Stomach (tissue), 9 donors: Measurements from ENCODE around the gene ADCY7. TPM values are rescaled to one million over a fixed set of nuclear protein-coding genes. Genes with fewer than 3 reads are reported as not detected.

Experiments
- DNase-seq, 2 donors: peaks; one replicate each; pipeline versions ENCODE4 v3.0.0 to v3.0.0-alpha.2; 2013 to 2019
- H3K27ac ChIP-seq, 5 donors: fragments of 200-600 bp in 4 of 5; sonication (generic) in 4 of 5; one replicate each; pipeline ENCODE4 v1.5.1; 2013 to 2019; ENCODE audit warnings: mild to moderate bottlenecking in 1 of 5, moderate library complexity in 1 of 5
- H3K27me3 ChIP-seq, 3 donors: fragments of 200-600 bp; sonication (generic); one replicate each; pipeline ENCODE4 v1.5.1; 2017 to 2019; ENCODE audit warnings: mixed run types in 1 of 3
- H3K36me3 ChIP-seq, 4 donors: fragments of 200-600 bp; sonication (generic); 1 replicate in 3 of 4; 2 replicates in 1 of 4; pipeline ENCODE4 v1.5.1; 2016 to 2019
- H3K4me1 ChIP-seq, 4 donors: fragments of 200-600 bp; sonication (generic); one replicate each; pipeline ENCODE4 v1.5.1; 2016 to 2019
- H3K4me3 ChIP-seq, 4 donors: fragments of 200-600 bp; sonication (generic) in 3 of 4; one replicate each; pipeline ENCODE4 v1.5.1; 2016 to 2019; ENCODE audit warnings: mild to moderate bottlenecking in 1 of 4
- H3K9me3 ChIP-seq, 4 donors: fragments of 200-600 bp; sonication (generic); one replicate each; pipeline ENCODE4 v1.5.1; 2016 to 2019
- EP300 ChIP-seq: sonication (generic); formaldehyde crosslinking; IDR thresholded peaks from one replicate; pipeline ENCODE4 v1.6.1; 2017; ENCODE audit warnings: antibody characterized with exemption
- POLR2A ChIP-seq, 4 donors: fragments of 450-650 bp; IDR thresholded peaks; one replicate each; pipeline ENCODE4 v1.6.1; 2016; ENCODE audit warnings: antibody characterized with exemption in 4 of 4, control low read depth in 2 of 4, mild to moderate bottlenecking in 1 of 4, moderate library complexity in 1 of 4
- POLR2AphosphoS5 ChIP-seq, 3 donors: sonication (generic); formaldehyde crosslinking; IDR thresholded peaks; one replicate each; pipeline ENCODE4 v1.6.1; 2016; ENCODE audit warnings: antibody characterized with exemption in 3 of 3
- WGBS, 5 donors: extraction: QIAGEN DNeasy Blood & Tissue Kit in 3 of 5; methylation state at CpG; one replicate each; pipeline versions ENCODE4 v1.1.5 to v1.1.7; 2013 to 2018; 5-methylcytosine and 5-hydroxymethylcytosine counted together
- intact Hi-C: fragments of 100-400 bp; cut with DNase I; formaldehyde crosslinking; loops from one replicate; pipeline ENCODE4 v1.15.1; 2023; ENCODE audit warnings: low total_unique reads
- polyA plus RNA-seq, 3 donors: library from polyadenylated mRNA; stranded (reverse); fragments of 200-250 nt; gene quantifications; one replicate each; pipeline ENCODE4 v1.2.3, GENCODE V29; 2013
- total RNA-seq, 5 donors: library from RNA; depleted of rRNA; stranded (reverse); fragments of >200 nt; gene quantifications; one replicate each; pipeline versions ENCODE4 v1.1.0 to v1.2.3, GENCODE V29; 2014 to 2016
- TF ChIP-seq, protein P1 (sequence below), 7 experiments: fragments of 450-650 bp in 4 of 7; fragments of 200-600 bp in 3 of 7; sonication (generic) in 3 of 7; IDR thresholded peaks; one replicate each; pipeline ENCODE4 v1.5.1; 2016 to 2019; ENCODE audit warnings: antibody characterized with exemption in 7 of 7, control low read depth in 2 of 7, mild to moderate bottlenecking in 1 of 7
- donor health status: healthy with polysubstance abuse.
- donor health status: Bipolar disorder and iron deficiency.
- donor health status: healthy.

Gene ADCY7
- total and polyA plus RNA-seq, 8 donors = 0.76 to 216 (median 16.5) TPM

DNA sequence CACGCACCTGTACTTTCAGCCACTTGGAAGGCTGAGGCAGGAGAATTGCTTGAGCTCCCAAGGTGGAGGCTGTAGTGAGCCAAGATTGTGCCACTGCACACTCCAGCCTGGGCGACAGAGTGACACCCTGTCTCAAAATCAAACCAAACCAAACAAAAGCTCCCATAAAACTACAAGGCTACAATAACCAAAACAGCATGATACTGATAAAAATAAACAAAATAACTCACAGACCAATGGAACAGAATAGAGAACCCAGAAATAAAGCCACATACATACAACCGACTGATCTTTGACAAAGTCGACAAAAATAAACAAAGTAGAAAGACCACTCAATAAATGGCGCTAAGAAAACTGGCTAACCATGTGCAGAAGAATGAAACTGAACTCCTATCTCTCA lies 65.2 kb downstream of the ADCY7 start:
- intact Hi-C loops = no loop called here
- no peak for DNase-seq
- H3K9me3 ChIP-seq = no peaks in the 10 kb centered on the region
- H3K4me1 ChIP-seq = peaks cover 0 to 39% (median 16%) of the 10 kb centered on the region in 4 donors
- no peaks in the 10 kb centered on the region for H3K27me3 ChIP-seq
- peaks cover 0 to 66% (median 47%) of the 10 kb centered on the region in 4 donors for H3K36me3 ChIP-seq
- TF ChIP-seq POLR2AphosphoS5 (IDR thresholded peaks at IDR 0.05) (no peak), EP300 (no peak)
- TF ChIP-seq, protein P1, sequence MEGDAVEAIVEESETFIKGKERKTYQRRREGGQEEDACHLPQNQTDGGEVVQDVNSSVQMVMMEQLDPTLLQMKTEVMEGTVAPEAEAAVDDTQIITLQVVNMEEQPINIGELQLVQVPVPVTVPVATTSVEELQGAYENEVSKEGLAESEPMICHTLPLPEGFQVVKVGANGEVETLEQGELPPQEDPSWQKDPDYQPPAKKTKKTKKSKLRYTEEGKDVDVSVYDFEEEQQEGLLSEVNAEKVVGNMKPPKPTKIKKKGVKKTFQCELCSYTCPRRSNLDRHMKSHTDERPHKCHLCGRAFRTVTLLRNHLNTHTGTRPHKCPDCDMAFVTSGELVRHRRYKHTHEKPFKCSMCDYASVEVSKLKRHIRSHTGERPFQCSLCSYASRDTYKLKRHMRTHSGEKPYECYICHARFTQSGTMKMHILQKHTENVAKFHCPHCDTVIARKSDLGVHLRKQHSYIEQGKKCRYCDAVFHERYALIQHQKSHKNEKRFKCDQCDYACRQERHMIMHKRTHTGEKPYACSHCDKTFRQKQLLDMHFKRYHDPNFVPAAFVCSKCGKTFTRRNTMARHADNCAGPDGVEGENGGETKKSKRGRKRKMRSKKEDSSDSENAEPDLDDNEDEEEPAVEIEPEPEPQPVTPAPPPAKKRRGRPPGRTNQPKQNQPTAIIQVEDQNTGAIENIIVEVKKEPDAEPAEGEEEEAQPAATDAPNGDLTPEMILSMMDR (IDR thresholded peaks at IDR 0.05) = no peak
- WGBS, 5 donors = 76 to 91% (median 89%) methylated on average over 5 of the region's 5 CpGs
- H3K27ac ChIP-seq = peak overlapping the region in 1 of 5 donors; percentile 56
- no peak overlapping the region for H3K4me3 ChIP-seq

DNA sequence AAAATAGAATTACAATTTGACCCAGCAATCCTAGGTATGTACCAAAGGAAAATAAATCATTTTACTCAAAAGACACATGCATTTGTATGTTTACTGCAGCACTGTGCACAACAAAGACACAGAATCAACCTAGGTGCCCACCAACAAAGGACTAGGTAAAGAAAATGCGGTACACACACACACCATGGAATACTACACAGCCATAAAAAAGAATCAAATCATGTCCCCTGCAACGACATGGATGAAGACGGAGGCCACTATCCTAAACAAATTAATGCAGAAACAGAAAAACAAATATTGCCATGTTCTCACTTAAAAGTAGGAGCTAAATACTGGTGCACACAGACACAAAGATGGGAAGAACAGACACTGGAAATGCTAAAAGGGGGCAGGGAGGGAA lies 66.2 kb downstream of the ADCY7 start:
- no peak for DNase-seq
- Histone ChIP-seq H3K9me3 (no peaks in the 10 kb centered on the region), H3K4me1 (peaks cover 0 to 49% (median 17%) of the 10 kb centered on the region in 4 donors), H3K27ac (peak overlapping the region in 1 of 5 donors; percentile 68), H3K36me3 (peaks cover 0 to 56% (median 44%) of the 10 kb centered on the region in 4 donors), H3K4me3 (no peak overlapping the region), H3K27me3 (no peaks in the 10 kb centered on the region)
- whole genome bisulfite sequencing, 5 donors = 96 to 99% (median 98%) methylated on average over 3 of the region's 3 CpGs
- TF ChIP-seq, protein P1 (IDR thresholded peaks at IDR 0.05) = no peak
- TF ChIP-seq EP300 = no peak
- TF ChIP-seq POLR2A (IDR thresholded peaks at IDR 0.05) = no peak
- TF ChIP-seq POLR2AphosphoS5 (IDR thresholded peaks at IDR 0.05) = no peak
- intact Hi-C loops = no loop called here

DNA sequence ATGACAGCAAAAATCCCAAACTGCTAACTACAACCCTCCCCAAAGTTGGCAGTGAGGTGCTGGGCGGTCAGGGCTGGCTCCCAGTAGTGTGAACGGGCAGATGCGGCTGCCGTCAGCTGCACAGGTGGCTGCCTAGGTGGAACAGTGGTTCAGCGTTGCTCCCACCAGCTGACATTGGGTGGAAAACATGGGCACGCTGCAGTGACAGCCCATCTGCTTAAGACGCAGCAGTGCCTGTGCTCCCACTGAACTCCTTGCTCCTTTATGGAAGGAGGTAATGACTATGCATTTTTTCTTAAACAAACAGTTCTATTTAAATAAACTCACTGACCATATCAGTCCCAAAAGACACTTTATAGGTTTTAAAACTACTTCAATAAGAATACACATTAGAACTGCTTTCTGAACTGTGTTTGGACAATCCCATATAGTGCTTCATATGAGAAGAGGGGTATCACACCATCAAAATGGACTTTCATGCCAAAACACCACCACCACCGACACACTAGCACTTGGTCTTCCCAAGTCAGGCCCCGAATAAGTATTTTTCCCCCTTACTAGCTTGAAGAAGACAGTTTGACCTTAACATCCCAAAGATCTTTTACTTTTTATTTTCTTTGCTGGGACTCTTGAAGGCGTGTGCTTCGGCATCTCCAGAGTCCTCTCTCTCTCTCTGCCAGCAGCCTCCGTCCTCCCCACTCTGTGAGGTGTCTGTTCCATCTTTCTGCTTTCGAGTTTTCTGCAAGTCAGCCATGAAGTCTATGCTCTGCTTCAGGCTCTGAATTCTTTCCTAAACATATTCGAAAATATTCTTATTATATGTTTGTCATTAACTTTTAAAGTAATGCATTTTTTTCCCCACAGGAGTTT lies 68.0 kb downstream of the ADCY7 start:
- H3K4me1 ChIP-seq = peaks cover 0 to 54% (median 28%) of the 10 kb centered on the region in 4 donors
- no peaks in the 10 kb centered on the region for H3K27me3 ChIP-seq
- intact Hi-C loops = no loop called here
- WGBS, 5 donors = 61 to 74% (median 66%) methylated on average over 14 of the region's 14 CpGs
- H3K36me3 ChIP-seq = peaks cover 0 to 56% (median 48%) of the 10 kb centered on the region in 4 donors
- DNase-seq = no peak
- H3K4me3 ChIP-seq = no peak overlapping the region
- TF ChIP-seq POLR2AphosphoS5 (IDR thresholded peaks at IDR 0.05) (no peak), EP300 (no peak), POLR2A (IDR thresholded peaks at IDR 0.05) (no peak)
- TF ChIP-seq, protein P1 (IDR thresholded peaks at IDR 0.05) = no peak
- peak overlapping the region in 3 of 5 donors; percentile 46 to 68 (median 59) for H3K27ac ChIP-seq
- H3K9me3 ChIP-seq = no peaks in the 10 kb centered on the region

DNA sequence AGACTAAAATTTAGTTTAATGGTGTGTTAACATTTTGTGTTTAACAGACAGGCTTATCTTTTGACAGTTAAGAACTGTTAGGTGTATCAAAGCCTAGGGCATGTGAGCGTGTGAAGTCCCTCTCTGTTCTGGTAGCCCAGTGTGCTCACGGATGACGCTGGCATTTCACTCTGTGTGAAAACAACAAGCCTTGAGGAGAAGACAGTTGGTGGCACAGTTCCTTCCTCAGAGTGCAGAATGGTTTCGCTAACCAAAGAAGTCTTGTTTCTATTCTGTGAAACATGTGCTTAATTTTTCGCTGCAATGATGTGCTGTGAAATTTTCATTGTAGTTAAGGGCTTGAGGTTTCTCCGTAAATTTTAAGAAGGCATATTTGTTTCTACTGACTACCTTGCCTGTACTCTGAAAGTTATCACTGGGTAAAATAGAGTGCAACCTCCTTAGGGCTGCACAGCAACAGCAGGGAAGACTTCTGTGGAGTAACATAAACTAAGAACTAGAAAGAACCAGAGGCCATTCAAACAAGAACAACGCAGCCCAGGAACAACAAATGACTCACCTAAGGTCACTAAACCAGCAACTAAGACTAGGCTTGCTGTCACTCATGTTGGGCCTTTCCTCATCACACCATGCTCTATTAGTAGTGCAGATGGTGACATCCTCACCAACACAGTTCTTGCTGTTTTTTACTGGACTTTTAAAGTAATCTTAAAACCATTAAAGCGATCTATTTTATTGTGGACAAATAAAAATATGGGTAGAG lies 69.0 kb downstream of the ADCY7 start:
- Histone ChIP-seq H3K9me3 (no peaks in the 10 kb centered on the region), H3K27ac (peak overlapping the region in 3 of 5 donors; percentile 46 to 68 (median 46)), H3K4me1 (peaks cover 0 to 46% (median 28%) of the 10 kb centered on the region in 4 donors), H3K36me3 (peaks cover 0 to 60% (median 44%) of the 10 kb centered on the region in 4 donors), H3K4me3 (no peak overlapping the region), H3K27me3 (no peaks in the 10 kb centered on the region)
- peak in 1 of 2 donors; percentile 54 for DNase-seq
- intact Hi-C loops = no loop called here
- 65 to 85% (median 76%) methylated on average over 8 of the region's 8 CpGs for WGBS, 5 donors
- TF ChIP-seq EP300 = no peak
- peak in 1 of 3 donors; percentile 51 for TF ChIP-seq POLR2AphosphoS5 (IDR thresholded peaks at IDR 0.05)
